HG02840 (cell line): ENCODE data around the gene EPHA1.
"Not testable (repeated sequence)": the region's sequence is repeated elsewhere in the genome, so short reads cannot be mapped to it uniquely, and the experiment has no call there.

Experiments used
- ATAC-seq: cut with Tn5 transposase; IDR thresholded peaks from one replicate; pipeline ENCODE4 v1.9.1; 2021; ENCODE audit warnings: mild to moderate bottlenecking, moderate library complexity, moderate number of reproducible peaks; ENCODE audit not compliant: unreplicated experiment, low FRiP score

The EPHA1 gene

GRCh38 chr7:143406002-143406357 is 2.7 kb downstream of the EPHA1 start:
- ATAC-seq: no peak

GRCh38 chr7:143405173-143406001 is 3.3 kb downstream of the EPHA1 start:
- ATAC-seq: no peak

DNA sequence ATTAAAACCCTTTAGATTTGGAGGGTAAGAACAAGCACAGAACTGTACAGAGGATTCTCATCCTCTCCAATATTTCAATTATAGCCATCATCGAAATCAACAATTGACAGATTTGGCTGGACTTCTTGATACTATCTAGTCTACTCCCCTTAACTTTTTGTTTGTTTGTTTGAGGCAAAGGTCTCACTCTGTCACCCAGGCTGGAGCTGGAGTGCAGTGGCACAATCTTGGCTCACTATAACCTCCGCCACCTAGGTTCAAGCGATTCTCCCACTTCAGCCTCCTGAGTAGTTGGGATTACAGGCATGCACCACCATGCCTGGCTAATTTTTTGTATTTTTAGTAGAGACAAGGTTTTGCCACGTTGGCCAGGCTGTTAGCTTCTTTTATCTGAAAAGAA is 6.4 kb downstream of the EPHA1 start:
- not testable (repeated sequence) for ATAC-seq

DNA sequence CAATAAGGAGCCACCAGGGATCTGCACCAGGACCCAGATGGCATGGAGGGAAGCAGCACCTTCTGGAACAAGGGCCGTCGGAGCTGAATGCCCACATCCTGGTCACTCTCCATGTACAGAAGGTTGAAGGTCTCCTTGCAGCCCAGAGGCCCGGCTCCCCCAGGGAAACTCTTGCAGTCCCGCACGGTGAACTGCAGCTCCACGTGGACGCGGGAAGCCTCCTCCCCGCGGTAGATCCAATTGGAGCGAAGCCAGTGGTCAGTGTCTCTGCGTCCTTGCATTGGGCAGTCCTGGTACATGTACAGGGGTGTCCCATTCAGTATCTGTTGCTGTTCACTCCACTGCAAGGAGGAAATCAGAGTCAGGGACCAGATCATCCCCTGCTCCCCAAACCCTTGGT is 7.4 kb downstream of the EPHA1 start:
- no peak for ATAC-seq

- ATAC-seq: no peak
Observed at GRCh38 chr7:143399642-143400041, 9.0 kb downstream of the EPHA1 start.

- ATAC-seq: no peak
Observed at GRCh38 chr7:143399151-143399550, 9.5 kb downstream of the EPHA1 start.

DNA sequence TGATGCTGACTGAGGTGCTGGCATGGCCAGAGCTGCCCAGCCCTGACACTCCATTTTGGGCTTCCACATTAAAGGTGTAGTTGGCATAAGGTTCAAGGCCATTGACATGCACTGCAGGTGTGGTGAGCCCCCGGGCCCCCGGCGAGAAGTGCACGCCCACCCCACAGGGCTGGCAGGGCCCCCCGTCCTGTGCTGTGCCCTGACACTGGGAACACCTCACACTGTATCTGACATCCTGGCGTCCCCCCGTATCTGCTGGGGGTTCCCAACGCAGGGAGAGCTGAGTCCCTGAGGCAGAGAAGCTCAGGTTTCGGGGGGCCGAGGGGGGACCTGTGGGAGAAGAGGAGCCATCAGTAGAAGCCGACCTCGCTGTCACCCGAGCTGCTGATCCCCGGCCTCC is 10.0 kb downstream of the EPHA1 start:
- no peak for ATAC-seq

- ATAC-seq: no peak
Observed at GRCh38 chr7:143397710-143398530, 10.7 kb downstream of the EPHA1 start.

GRCh38 chr7:143396625-143397556 is 11.8 kb downstream of the EPHA1 start:
- ATAC-seq: no peak

- no peak for ATAC-seq
Observed at GRCh38 chr7:143396182-143396581, 12.5 kb downstream of the EPHA1 start.

GRCh38 chr7:143395187-143396149 is 13.2 kb downstream of the EPHA1 start:
- ATAC-seq: no peak

GRCh38 chr7:143394777-143395176 is 13.9 kb downstream of the EPHA1 start:
- no peak for ATAC-seq

DNA sequence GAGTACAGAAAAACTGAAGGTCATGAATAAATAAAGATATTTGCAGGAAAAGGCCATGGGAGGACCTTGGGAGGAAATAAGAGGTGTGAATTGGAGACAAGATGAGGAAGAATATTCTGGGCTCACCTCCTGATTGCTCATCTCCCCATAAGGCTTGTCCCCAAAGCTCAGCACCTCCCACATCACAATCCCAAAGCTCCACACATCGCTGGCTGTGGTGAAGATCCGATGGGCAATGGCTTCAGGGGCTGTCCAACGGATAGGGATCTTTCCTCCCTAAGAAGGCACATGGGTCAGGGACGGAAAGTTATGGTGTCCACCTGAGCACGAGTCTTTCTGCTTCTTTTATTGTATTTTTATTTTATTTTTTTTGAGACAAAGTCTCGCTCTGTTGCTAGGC is 14.6 kb downstream of the EPHA1 start:
- ATAC-seq: no peak

DNA sequence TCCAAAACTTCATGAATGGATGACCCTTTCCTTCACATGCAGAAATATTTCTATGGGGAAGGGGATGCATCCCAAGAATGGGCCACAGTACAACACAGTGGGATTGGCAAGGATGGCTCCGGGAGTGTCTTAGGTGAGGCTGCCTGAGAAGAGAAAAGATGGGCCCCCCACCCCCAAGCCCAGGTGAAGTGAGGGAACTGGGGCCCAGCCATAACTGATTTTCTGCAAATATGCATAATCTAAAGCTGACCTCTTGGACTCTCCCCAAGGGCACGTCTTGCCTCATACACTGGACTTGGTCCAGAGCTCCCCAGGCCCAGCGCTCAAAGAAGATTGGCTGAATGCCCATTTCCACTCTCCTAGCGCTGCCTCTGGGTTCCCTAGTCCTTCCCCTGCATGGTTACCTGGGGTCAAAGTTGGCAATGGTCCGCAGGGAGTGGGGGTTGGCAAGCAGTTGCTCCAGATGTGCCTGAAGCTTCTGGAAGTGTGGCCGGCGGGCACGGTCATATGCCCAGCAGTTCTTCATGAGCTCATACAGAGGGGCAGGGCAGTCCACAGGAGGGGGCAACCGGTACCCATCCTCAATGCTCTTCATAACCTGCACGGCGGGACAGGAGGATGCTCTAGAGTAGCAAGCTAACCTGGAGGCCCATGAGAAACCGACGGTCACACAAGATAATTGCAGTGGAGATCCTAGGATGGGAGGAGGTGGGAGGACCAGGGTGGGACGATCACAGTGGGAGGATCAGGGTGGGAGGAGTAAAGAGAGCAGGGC is 15.2 kb downstream of the EPHA1 start:
- ATAC-seq: no peak

DNA sequence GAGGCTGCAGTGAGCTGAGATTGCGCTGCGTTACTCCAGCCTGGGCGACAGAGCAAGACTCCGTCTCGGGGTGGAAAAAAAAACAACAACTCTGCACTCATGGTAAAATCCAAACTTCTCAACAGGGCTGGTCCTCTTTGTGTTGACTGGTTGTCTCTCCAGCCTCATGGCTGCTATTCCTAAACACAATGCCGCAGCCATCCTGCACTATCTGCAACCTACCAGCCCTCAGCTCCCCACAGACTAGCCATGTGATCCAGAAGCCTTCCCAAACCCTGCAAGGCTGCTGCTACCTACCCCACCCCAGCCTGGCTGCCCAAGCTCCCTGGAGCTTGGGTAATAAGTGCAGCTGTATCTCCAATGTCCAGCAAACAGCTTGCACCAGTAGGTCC is 15.8 kb downstream of the EPHA1 start:
- ATAC-seq: no peak

GRCh38 chr7:143392427-143392826 is 16.2 kb downstream of the EPHA1 start:
- not testable (repeated sequence) for ATAC-seq

DNA sequence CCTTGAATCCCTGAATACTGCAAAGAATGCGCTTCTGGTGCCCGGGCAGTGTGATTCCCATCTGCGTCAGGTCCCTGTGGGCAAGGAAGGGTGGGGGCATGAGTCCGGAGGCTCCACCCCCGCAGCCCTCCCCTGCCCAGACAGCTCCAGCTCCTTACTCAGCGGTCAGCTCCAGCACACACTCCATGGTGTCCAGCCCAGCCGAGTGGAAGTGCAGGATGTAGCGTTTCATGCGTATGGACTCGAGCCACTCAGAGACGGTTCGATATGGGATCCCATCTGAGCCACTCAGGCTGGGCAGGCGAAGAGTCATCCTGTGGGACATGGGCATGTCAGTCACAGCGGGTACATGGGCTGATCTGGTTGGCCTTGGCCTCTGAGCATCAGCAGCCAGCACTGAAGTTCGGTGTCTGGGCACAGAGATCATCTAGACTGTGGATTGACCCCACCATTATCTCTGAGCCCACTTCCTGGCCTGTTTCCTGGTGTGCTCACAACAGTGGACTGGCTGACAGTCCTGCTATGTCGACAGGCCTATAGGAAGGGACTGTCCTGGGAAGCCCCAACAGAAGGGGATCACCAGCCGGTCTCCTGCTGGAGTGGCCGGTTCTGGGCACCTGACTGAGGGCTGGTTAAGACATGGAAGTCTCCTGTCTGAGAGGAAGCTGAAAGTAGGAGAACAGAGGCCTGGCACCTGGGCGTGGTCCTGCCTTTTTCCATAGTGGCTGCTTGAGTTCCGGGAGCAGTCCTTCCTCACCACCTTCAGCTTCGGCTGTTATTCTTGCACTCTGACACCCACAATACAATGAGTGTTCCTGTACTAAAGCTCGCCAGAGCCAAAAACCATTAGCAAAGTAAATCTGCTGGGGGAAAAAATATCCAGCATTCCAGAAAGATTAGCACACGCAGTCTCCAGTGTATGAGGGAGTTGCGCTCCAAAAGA is 16.9 kb downstream of the EPHA1 start:
- no peak for ATAC-seq
